HuH-7 (cell line): ENCODE data around the gene TBC1D10B.

Experiments used
- DNase-seq: peaks from one replicate; pipeline ENCODE4 v3.0.0; 2011; ENCODE audit warnings: low spot score

Gene TBC1D10B

GRCh38 chr16:30370456-30371247 lies at the start of gene TBC1D10B:
Gene TBC1D10B (minus strand): TSS chr16:30370494. CDS start chr16:30370183, 311 bp downstream.
- DNase-seq = peak; percentile 98

- no peak for DNase-seq
Measured at GRCh38 chr16:30418350-30419181, 48.3 kb upstream of the TBC1D10B start.

GRCh38 chr16:30417529-30418349 lies 47.4 kb upstream of the TBC1D10B start:
- peak; percentile 83 for DNase-seq

GRCh38 chr16:30416624-30417528 lies 46.6 kb upstream of the TBC1D10B start:
- DNase-seq = no peak

GRCh38 chr16:30416047-30416603 lies 45.8 kb upstream of the TBC1D10B start:
- DNase-seq = no peak

GRCh38 chr16:30414159-30414558 lies 43.9 kb upstream of the TBC1D10B start:
- DNase-seq = no peak

- DNase-seq = no peak
Measured at GRCh38 chr16:30413112-30413806, 43.0 kb upstream of the TBC1D10B start.

GRCh38 chr16:30409125-30410060 lies 39.1 kb upstream of the TBC1D10B start:
- DNase-seq = peak; percentile 89

- no peak for DNase-seq
Measured at GRCh38 chr16:30407804-30408534, 37.7 kb upstream of the TBC1D10B start.

GRCh38 chr16:30407102-30407803 lies 37.0 kb upstream of the TBC1D10B start, which contains the start of gene ZNF771:
Gene ZNF771 (plus strand): TSS chr16:30407606. CDS start chr16:30408054, 448 bp downstream.
- DNase-seq = peak; percentile 81

GRCh38 chr16:30406795-30407101 lies 36.5 kb upstream of the TBC1D10B start:
- no peak for DNase-seq

- DNase-seq = no peak
Measured at GRCh38 chr16:30401768-30402425, 31.6 kb upstream of the TBC1D10B start.

GRCh38 chr16:30399435-30400186 lies 29.3 kb upstream of the TBC1D10B start:
- no peak for DNase-seq

GRCh38 chr16:30398661-30399434 lies 28.6 kb upstream of the TBC1D10B start:
- DNase-seq = no peak

GRCh38 chr16:30397776-30398660 lies 27.7 kb upstream of the TBC1D10B start:
- no peak for DNase-seq
